K562 (cell line): ENCODE data around the gene SMAD5. TPM values are rescaled to one million over a fixed set of nuclear protein-coding genes. Genes with fewer than 3 reads are reported as not detected.

Experiments
- ARNT ChIP-seq, 2 experiments: fragments of 450-650 bp; IDR thresholded peaks; 2 replicates each; pipeline ENCODE4 v1.6.1; 2016; ENCODE audit warnings: mild to moderate bottlenecking in 1 of 2
- CBFA2T2 ChIP-seq: fragments of 450-650 bp; conservative IDR thresholded peaks from 2 replicates; pipeline ENCODE4 v1.6.1; 2017; ENCODE audit warnings: mild to moderate bottlenecking
- CBFA2T3 ChIP-seq: fragments of 450-650 bp; IDR thresholded peaks from 2 replicates; pipeline ENCODE4 v1.6.1; 2017
- CEBPB ChIP-seq: fragments of 450-650 bp; IDR thresholded peaks from 2 replicates; pipeline ENCODE4 v1.6.1; 2016; ENCODE audit warnings: missing genetic modification characterization, missing compliant biosample characterization
- CTBP1 ChIP-seq: fragments of 450-650 bp; IDR thresholded peaks from 2 replicates; pipeline ENCODE4 v1.6.1; 2016; ENCODE audit warnings: borderline replicate concordance
- CTCF ChIP-seq, 3 experiments: IDR thresholded peaks in 2 of 3; conservative IDR thresholded peaks in 1 of 3; 2 replicates each; pipeline ENCODE4 v1.5.1; 2011 to 2012; ENCODE audit warnings: low read length in 3 of 3, mild to moderate bottlenecking in 3 of 3, control low read depth in 2 of 3, improper control_type of control experiment in 1 of 3, inconsistent platforms in 1 of 3, low read depth in 1 of 3, mixed read lengths in 1 of 3, moderate library complexity in 1 of 3; ENCODE audit not compliant: insufficient read depth in 2 of 3
- DPF2 ChIP-seq: fragments of 450-650 bp; IDR thresholded peaks from 2 replicates; pipeline ENCODE4 v1.6.1; 2016
- MAZ ChIP-seq, 2 experiments: fragments of 450-650 bp in 1 of 2; sonication (generic) in 1 of 2; formaldehyde crosslinking; IDR thresholded peaks in 1 of 2; conservative IDR thresholded peaks in 1 of 2; 2 replicates each; pipeline versions ENCODE4 v1.4.0 to v1.5.0; 2020; ENCODE audit warnings: mild to moderate bottlenecking in 1 of 2, missing genetic modification reagents in 1 of 2
- NCOA4 ChIP-seq: fragments of 450-650 bp; IDR thresholded peaks from 2 replicates; pipeline ENCODE4 v1.6.1; 2018; ENCODE audit warnings: mild to moderate bottlenecking; ENCODE audit not compliant: partially characterized antibody
- NR3C1 ChIP-seq: sonication (generic); formaldehyde crosslinking; IDR thresholded peaks from 2 replicates; pipeline ENCODE4 v1.8.1; 2022; ENCODE audit warnings: missing genetic modification reagents
- PML ChIP-seq: IDR thresholded peaks from 2 replicates; pipeline ENCODE4 v1.6.1; 2012; ENCODE audit warnings: low read length, inconsistent platforms
- POLR2AphosphoS5 ChIP-seq: IDR thresholded peaks from 2 replicates; pipeline ENCODE4 v1.6.1; 2011; ENCODE audit warnings: mild to moderate bottlenecking, low read depth, low read length, moderate library complexity; ENCODE audit not compliant: control insufficient read depth, insufficient read depth
- RAD21 ChIP-seq, 2 experiments: fragments of 250-450 bp in 1 of 2; fragments of 450-650 bp in 1 of 2; sonication (Bioruptor Pico) in 1 of 2; formaldehyde crosslinking in 1 of 2; IDR thresholded peaks in 1 of 2; conservative IDR thresholded peaks in 1 of 2; 2 replicates each; pipeline versions ENCODE4 v1.4.0 to v1.8.0; 2020 to 2022; ENCODE audit warnings: mild to moderate bottlenecking in 2 of 2, moderate library complexity in 1 of 2
- SMC3 ChIP-seq: conservative IDR thresholded peaks from 2 replicates; pipeline ENCODE4 v1.6.1; 2011; ENCODE audit warnings: low read depth, low read length, improper control_type of control experiment; ENCODE audit not compliant: insufficient read depth
- STAT5A ChIP-seq: IDR thresholded peaks from 2 replicates; pipeline ENCODE4 v1.6.1; 2012; ENCODE audit warnings: low read length, inconsistent platforms, borderline replicate concordance
- TAL1 ChIP-seq: fragments of 450-650 bp; IDR thresholded peaks from 2 replicates; pipeline ENCODE4 v1.6.1; 2016; ENCODE audit warnings: mild to moderate bottlenecking
- TCF3 ChIP-seq: sonication (generic); formaldehyde crosslinking; IDR thresholded peaks from 2 replicates; pipeline ENCODE4 v1.4.0; 2020; ENCODE audit warnings: mild to moderate bottlenecking, missing genetic modification reagents
- THRAP3 ChIP-seq: fragments of 450-650 bp; IDR thresholded peaks from 2 replicates; pipeline ENCODE4 v1.6.1; 2016; ENCODE audit warnings: mild to moderate bottlenecking, inconsistent platforms, borderline replicate concordance
- ZNF175 ChIP-seq: fragments of 200-800 bp; sonication (Bioruptor generic); IDR thresholded peaks from 2 replicates; pipeline ENCODE4 v1.6.1; 2016; ENCODE audit warnings: low read depth, mild to moderate bottlenecking, missing genetic modification characterization, missing compliant biosample characterization
- ZNF408 ChIP-seq: fragments of 250-450 bp; sonication (Bioruptor Pico); IDR thresholded peaks from 2 replicates; pipeline ENCODE4 v1.4.0; 2020; ENCODE audit warnings: low read depth, mild to moderate bottlenecking, moderate library complexity
- polyA plus RNA-seq, 8 experiments: library from polyadenylated mRNA; depleted of rRNA in 4 of 8; stranded (reverse) in 5 of 8; unstranded in 3 of 8; fragments of >200 nt; fragmentation: Nextera tagmentation in 2 of 8; fragmentation: Illumina TruSeq in 1 of 8; extraction: Ambion mirVana in 2 of 8; extraction: Trizol in 1 of 8; gene quantifications; 2 replicates each; pipeline versions ENCODE4 v1.2.1 to v1.2.3, GENCODE V29; 2011 to 2014; ENCODE audit warnings: inconsistent platforms in 1 of 8, missing spikeins in 1 of 8
- total RNA-seq, 7 experiments: library from RNA; depleted of rRNA in 6 of 7; stranded (reverse); fragments of >200 nt in 6 of 7; fragmentation: Illumina TruSeq in 2 of 7; extraction: Trizol in 2 of 7; gene quantifications; 2 replicates each; pipeline versions ENCODE4 v1.2.1 to v1.2.3, GENCODE V29; 2011 to 2021; ENCODE audit warnings: low replicate concordance in 1 of 7
- TF ChIP-seq, protein P1 (sequence below), 2 experiments: IDR thresholded peaks in 1 of 2; conservative IDR thresholded peaks in 1 of 2; 2 replicates each; pipeline ENCODE4 v1.6.1; 2016; ENCODE audit warnings: low read depth in 2 of 2, mild to moderate bottlenecking in 1 of 2, missing compliant biosample characterization in 1 of 2, missing genetic modification characterization in 1 of 2, moderate library complexity in 1 of 2
- TF ChIP-seq, protein P2 (sequence below): fragments of 450-650 bp; formaldehyde crosslinking; IDR thresholded peaks from 2 replicates; pipeline ENCODE4 v1.4.0; 2020; ENCODE audit warnings: mild to moderate bottlenecking, moderate library complexity

Gene SMAD5
- total and polyA plus RNA-seq, 9 of the 15 experiments (the other 6 are each of a cell fraction or from before 2014, with no cell fraction given), result 12.4 to 53.9 (median 20.3) TPM

- TF ChIP-seq, protein P1, sequence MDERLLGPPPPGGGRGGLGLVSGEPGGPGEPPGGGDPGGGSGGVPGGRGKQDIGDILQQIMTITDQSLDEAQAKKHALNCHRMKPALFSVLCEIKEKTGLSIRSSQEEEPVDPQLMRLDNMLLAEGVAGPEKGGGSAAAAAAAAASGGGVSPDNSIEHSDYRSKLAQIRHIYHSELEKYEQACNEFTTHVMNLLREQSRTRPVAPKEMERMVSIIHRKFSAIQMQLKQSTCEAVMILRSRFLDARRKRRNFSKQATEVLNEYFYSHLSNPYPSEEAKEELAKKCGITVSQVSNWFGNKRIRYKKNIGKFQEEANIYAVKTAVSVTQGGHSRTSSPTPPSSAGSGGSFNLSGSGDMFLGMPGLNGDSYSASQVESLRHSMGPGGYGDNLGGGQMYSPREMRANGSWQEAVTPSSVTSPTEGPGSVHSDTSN (CRISPR knock-in tag; IDR thresholded peaks at IDR 0.05; ENCODE audit: low read depth), result no peak
- TF ChIP-seq, protein P1 (tag; conservative IDR thresholded peaks at IDR 0.05; ENCODE audit: low read depth), result peak; percentile 59
- peak; percentile 50 for TF ChIP-seq STAT5A
- no peak for TF ChIP-seq ZNF408
- TF ChIP-seq RAD21 (CRISPR knock-in tag; conservative IDR thresholded peaks at IDR 0.05 in 1 of 2, IDR thresholded peaks at IDR 0.05 in 1 of 2), result peak; percentile 88 to 93
- TF ChIP-seq TAL1, result peak; percentile 77
- TF ChIP-seq POLR2AphosphoS5, result peak; percentile 53; the same call in 1 of the 2 replicates
- no peak for TF ChIP-seq ZNF175 (CRISPR knock-in tag)
- TF ChIP-seq DPF2, result peak; percentile 63
- TF ChIP-seq MAZ (CRISPR knock-in tag; conservative IDR thresholded peaks at IDR 0.05 in 1 of 2, IDR thresholded peaks at IDR 0.05 in 1 of 2), result 0 out of 4 replicates have a peak, but pooled peaks of 1 of the 2 experiments have one; percentile 42
- TF ChIP-seq ARNT (IDR thresholded peaks at IDR 0.05), result 0 out of 4 replicates have a peak, but pooled peaks of 1 of the 2 experiments have one; percentile 46
- TF ChIP-seq NR3C1 (CRISPR knock-in tag), result no peak
- peak; percentile 69 for TF ChIP-seq CBFA2T2
- TF ChIP-seq, protein P2, sequence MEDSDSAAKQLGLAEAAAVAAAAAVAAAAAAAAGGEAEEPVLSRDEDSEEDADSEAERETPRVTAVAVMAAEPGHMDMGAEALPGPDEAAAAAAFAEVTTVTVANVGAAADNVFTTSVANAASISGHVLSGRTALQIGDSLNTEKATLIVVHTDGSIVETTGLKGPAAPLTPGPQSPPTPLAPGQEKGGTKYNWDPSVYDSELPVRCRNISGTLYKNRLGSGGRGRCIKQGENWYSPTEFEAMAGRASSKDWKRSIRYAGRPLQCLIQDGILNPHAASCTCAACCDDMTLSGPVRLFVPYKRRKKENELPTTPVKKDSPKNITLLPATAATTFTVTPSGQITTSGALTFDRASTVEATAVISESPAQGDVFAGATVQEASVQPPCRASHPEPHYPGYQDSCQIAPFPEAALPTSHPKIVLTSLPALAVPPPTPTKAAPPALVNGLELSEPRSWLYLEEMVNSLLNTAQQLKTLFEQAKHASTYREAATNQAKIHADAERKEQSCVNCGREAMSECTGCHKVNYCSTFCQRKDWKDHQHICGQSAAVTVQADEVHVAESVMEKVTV, result peak; percentile 80
- TF ChIP-seq PML, result peak; percentile 47; the same call in 1 of the 2 replicates
- TF ChIP-seq CEBPB (tag), result peak; percentile 46
- peak; percentile 48 to 83 (median 62); a peak in 5 of 6 replicates for TF ChIP-seq CTCF (IDR thresholded peaks at IDR 0.05 in 2 of 3, conservative IDR thresholded peaks at IDR 0.05 in 1 of 3; ENCODE audit: insufficient read depth in 2 of 3, low read depth in 1 of 3, low read length in 3 of 3)
- peak; percentile 86 for TF ChIP-seq CBFA2T3
- TF ChIP-seq SMC3, result peak; percentile 45
- 0 out of 2 replicates have a peak, but pooled peaks have one; percentile 13 for TF ChIP-seq CTBP1
- TF ChIP-seq THRAP3, result no peak
- TF ChIP-seq NCOA4, result no peak
- peak; percentile 78 for TF ChIP-seq TCF3
Observed at GRCh38 chr5:136174021-136174659, 41.5 kb downstream of the SMAD5 start (continued).
